ENCODE results near the gene IFRD1.
A peak's percentile ranks its signal among the peaks of the same experiment; 100 is the strongest.
"Not testable (repeated sequence)": the region's sequence is repeated elsewhere in the genome, so short reads cannot be mapped to it uniquely, and the experiment has no call there.

Gene IFRD1

DNA sequence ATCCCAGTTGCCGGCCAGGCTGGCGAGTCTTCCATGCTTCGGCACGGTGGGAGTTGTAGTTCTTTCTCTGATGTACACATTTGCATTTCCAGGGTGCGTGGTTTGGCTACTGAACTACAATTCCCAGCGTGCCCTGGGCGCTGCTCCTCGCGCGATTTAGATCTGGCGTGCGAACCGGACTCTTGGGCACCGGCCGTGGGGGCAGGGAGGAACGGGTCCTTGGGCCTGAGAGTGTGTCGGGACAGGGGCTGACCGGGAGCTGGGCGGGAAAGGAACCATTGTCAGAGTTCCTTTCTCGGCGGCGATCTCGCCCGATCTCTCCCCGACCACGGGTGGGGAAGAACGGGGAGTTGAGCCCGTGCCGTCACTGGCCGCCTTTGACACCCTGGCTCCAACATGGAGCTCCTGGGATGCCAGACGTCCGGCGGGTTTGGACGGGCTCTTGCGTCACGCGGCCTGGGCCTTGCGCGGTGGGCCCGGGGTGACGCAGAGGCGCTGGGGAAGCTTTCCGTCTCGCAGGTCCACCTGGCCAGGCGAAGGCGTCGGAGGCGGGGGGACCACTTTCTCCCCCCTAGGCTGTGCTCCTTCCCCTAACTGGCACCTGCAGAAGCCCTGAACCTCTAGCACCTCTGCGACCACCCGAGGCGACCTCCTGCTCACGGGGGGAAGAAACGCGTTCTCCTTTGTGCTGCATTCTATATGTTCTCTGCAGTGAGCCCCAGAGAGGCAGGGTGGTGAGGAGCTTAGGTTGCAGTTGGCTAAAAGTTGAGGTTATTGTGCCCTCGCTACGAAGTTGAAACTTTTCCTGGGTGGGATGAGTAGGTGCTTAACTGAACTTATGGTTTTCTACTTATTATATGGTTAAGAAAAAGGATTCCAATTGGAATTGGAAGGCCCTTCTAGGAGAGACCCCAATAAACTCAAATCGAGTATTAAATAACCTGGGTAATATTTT, 824 bp downstream of the IFRD1 start:
- peak; percentile 60 for TF ChIP-seq POLR2A (IDR thresholded peaks at IDR 0.05; ENCODE audit: low read depth, low read length)
- DNase-seq (ENCODE audit: insufficient read length, low spot score) (peak; percentile 63), FAIRE-seq (peak; percentile 77)

DNA sequence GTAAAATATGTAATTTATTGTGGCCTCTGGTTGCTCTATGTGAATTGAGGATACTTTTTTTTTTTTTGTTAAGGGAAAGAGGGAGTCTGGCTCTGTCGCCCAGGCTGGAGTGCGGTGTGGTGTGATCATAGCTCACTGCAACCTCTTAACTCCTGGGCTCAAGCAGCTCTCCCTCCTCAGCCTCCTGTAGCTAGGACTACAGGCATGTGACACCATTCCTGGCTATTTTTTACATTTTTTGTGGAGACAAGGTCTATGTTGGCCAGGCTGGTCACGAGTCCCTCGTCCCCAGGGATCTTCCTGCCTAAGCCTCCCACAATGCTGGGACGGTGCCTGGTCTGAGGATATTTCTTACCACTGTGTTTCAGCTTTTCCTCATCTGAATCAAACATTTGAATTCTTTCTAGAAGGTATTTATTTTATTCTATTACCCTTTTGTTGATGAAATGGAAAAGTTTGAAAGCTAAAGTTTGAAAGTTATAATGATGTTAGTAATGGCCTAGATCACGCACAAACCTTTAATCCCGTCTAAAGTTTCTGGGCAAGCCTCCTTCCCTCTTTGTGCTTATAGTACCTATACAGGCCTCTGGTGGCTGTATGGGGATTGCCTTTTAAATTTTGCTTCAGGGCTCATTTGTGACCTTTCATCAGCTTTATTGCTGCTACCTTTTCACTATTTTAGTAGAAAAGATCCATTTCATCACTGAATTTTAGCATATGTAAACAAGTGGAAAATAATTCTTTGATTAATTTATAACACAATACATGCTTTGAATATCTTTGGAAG, 2.0 kb downstream of the IFRD1 start:
- FAIRE-seq (no peak), DNase-seq (ENCODE audit: insufficient read length, low spot score) (no peak)
- no peak for TF ChIP-seq POLR2A (IDR thresholded peaks at IDR 0.05; ENCODE audit: low read depth, low read length)

- no peak for TF ChIP-seq POLR2A (IDR thresholded peaks at IDR 0.05; ENCODE audit: low read depth, low read length)
- no peak for DNase-seq (ENCODE audit: insufficient read length, low spot score)
- no peak for FAIRE-seq
Observed at GRCh38 chr7:112453505-112454171, 3.4 kb downstream of the IFRD1 start.

DNA sequence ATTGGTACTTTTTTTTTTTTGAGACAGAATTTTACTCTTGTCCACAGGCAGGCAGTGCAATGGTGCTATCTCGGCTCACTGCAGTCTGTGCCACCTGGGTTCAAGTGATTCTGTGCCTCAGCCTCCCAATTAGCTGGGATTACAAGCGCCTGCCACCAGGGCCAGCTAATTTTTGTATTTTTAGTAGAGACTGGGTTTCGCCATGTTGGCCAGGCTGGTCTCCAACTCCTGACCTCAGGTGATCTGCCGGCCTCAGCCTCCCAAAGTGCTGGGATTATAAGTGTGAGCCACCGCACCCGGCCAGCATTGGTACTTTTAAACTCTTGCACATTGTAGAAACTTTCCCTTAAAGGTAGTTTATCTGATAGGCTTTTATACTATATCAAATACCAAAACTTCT, 3.9 kb downstream of the IFRD1 start:
- not testable (repeated sequence) for FAIRE-seq; DNase-seq (ENCODE audit: insufficient read length, low spot score)

- no peak for TF ChIP-seq POLR2A (IDR thresholded peaks at IDR 0.05; ENCODE audit: low read depth, low read length)
- no peak for DNase-seq (ENCODE audit: insufficient read length, low spot score)
- no peak for FAIRE-seq
Observed at GRCh38 chr7:112459645-112460044, 9.4 kb downstream of the IFRD1 start.

GRCh38 chr7:112462236-112462635, 12.0 kb downstream of the IFRD1 start:
- no peak for DNase-seq (ENCODE audit: insufficient read length, low spot score)
- FAIRE-seq: peak; percentile 76
- no peak for TF ChIP-seq POLR2A (IDR thresholded peaks at IDR 0.05; ENCODE audit: low read depth, low read length)

- DNase-seq (ENCODE audit: insufficient read length, low spot score) (no peak), FAIRE-seq (no peak)
- TF ChIP-seq POLR2A (IDR thresholded peaks at IDR 0.05; ENCODE audit: low read depth, low read length): no peak
Observed at GRCh38 chr7:112467867-112468266, 17.6 kb downstream of the IFRD1 start.

DNA sequence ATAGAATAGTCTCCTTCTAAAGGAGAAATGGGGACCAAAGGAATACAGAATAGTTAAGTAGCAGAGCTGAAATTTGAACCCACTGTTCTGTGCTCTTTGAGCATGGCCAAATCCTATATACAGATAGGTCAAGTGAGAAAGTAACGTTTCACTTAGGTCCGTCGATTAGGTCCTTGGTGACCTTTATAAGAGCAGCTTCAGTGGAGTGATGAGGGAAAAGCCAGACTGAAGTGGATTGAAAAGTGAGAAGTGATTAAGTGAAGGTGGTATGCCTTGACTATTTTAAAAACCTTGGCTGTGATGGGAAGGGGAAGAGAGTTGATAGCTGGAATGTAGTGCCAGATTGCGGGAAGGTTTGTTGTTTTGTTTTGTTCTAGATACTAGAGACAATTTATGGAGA, 19.9 kb downstream of the IFRD1 start:
- TF ChIP-seq POLR2A (IDR thresholded peaks at IDR 0.05; ENCODE audit: low read depth, low read length): no peak
- DNase-seq (ENCODE audit: insufficient read length, low spot score): no peak
- FAIRE-seq: no peak

DNA sequence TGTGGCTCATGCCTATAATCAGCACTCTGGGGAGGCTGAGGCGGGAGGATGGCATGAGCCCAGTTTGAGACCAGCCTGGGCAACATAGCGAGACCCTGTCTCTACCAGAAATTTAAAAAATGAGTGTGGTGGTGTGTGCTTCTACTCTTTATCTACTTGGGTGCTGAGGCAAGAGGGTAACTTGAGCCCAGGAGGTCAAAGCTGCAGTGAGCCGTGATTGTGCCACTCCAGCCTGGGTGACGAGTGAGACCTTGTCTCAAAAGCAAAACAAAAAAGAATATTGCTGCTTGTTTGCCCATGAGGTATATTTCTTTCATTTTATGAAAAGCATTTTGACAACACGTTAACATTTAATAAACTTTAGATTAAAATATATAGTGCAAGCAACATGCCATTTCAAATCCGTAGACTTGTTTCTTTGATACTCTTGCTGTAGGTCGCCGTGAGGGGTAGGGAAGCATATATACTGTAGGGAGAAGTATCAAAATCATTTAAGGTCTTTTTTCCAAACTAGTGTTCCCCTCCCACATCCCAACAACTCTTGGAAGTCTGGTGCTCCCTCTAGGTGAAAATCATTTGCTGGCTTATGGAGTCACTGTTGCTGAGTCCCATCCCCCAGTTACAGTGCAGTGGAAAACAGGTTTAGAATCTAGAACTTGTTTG, 26.3 kb downstream of the IFRD1 start:
- TF ChIP-seq POLR2A (IDR thresholded peaks at IDR 0.05; ENCODE audit: low read depth, low read length): no peak
- DNase-seq (ENCODE audit: insufficient read length, low spot score) (no peak), FAIRE-seq (no peak)

DNA sequence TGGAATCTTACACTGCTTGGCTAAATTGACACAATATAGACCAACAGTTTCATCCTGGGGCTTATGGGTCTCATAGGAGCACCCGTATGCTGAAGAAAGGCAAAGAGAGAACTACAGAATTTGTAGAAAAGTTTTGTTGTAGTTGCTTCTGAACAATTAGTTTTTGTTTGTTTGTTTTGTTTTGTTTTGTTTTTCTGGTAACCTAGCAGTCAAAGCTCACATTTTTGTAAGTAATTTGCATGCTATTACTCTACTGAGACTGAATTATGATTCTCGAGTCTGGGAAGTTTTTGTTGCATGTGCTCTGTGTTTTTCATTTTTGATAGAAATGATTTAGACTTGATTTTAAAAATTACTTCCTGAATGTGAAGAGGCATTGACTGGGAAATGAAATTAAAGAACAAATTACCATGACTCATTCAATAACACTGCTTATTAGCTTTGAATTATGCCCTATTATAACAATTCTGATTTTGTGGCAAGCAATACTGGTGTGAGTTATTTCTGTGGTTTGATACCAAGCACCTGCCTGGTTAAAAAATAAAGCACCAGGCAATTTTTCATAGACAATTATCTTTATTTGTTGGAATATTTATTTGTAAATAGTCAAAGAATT, 31.0 kb downstream of the IFRD1 start:
- DNase-seq (ENCODE audit: insufficient read length, low spot score): no peak
- TF ChIP-seq POLR2A (IDR thresholded peaks at IDR 0.05; ENCODE audit: low read depth, low read length): no peak
- FAIRE-seq: no peak

- DNase-seq (ENCODE audit: insufficient read length, low spot score) (peak; percentile 30), FAIRE-seq (peak; percentile 92)
- no peak for TF ChIP-seq POLR2A (IDR thresholded peaks at IDR 0.05; ENCODE audit: low read depth, low read length)
Observed at GRCh38 chr7:112481833-112482670, 31.8 kb downstream of the IFRD1 start.

- peak; percentile 82 for FAIRE-seq
- no peak for TF ChIP-seq POLR2A (IDR thresholded peaks at IDR 0.05; ENCODE audit: low read depth, low read length)
- peak; percentile 32 for DNase-seq (ENCODE audit: insufficient read length, low spot score)
Observed at GRCh38 chr7:112484671-112485167, 34.5 kb downstream of the IFRD1 start.

Measured in H54 (cell line).